Measurements from ENCODE around the gene ARRDC2. TPM values are rescaled to one million over a fixed set of nuclear protein-coding genes. Genes with fewer than 3 reads are reported as not detected.

ARRDC2 gene
- total and polyA plus RNA-seq, 2 experiments from 2014 or later: 5.7 to 19.7 TPM

DNA sequence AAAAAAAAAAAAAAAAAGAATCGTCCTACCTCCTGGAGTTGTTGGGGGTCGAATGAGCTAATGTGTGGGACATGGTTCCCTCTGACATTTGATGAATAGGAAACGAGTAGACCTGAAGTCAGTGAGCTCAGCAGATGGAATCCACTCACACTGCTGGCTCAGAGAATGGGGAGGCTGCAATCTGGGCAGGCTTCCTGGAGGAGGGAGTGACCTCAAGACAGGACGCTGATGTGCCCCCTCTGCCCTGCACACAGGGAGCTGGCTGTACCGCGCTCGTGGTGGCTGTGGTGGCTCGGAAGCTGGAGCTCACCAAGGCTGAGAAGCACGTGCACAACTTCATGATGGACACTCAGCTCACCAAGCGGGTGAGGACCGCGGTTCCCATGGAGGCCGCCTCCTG lies 19.8 kb upstream of the ARRDC2 start:
- TF ChIP-seq EZH2phosphoT487 (IDR thresholded peaks at IDR 0.05; ENCODE audit: insufficient read depth, low read depth) (no peak), EZH2 (IDR thresholded peaks at IDR 0.05; ENCODE audit: insufficient read depth, poor library complexity, severe bottlenecking) (no peak)
- H3K4me1 ChIP-seq (ENCODE audit: insufficient read depth): no peaks in the 10 kb centered on the region
- H3K36me3 ChIP-seq (ENCODE audit: low read depth): no peaks in the 10 kb centered on the region
- H3K4me2 ChIP-seq (ENCODE audit: unreplicated experiment): no peak overlapping the region
- no peak overlapping the region for H3K4me3 ChIP-seq
- no peaks in the 10 kb centered on the region for H3K27me3 ChIP-seq (replicated peaks; ENCODE audit: insufficient read depth)
- no peaks in the 10 kb centered on the region for H4K20me1 ChIP-seq (ENCODE audit: insufficient read depth)
- in situ Hi-C loops (cut with MboI): no loop called here
- H3K79me2 ChIP-seq (ENCODE audit: insufficient read depth): no peaks in the 10 kb centered on the region
- no peak overlapping the region for H2AFZ ChIP-seq
- no peak overlapping the region for H3K27ac ChIP-seq
- no peaks in the 10 kb centered on the region for H3K9me2 ChIP-seq (ENCODE audit: insufficient read depth)
- H3F3A ChIP-seq (ENCODE audit: insufficient read depth): no peaks in the 10 kb centered on the region
- H3K9ac ChIP-seq: no peak overlapping the region
- WGBS, 2 experiments (ENCODE audit: low coverage in 1 of 2, low lambda C conversion rate in 2 of 2, missing lambda C conversion rate in 2 of 2): 88 to 89% methylated on average over 13 of the region's 13 CpGs
- no peaks in the 10 kb centered on the region for H3K9me3 ChIP-seq (ENCODE audit: low read depth)
- no peak for DNase-seq

DNA sequence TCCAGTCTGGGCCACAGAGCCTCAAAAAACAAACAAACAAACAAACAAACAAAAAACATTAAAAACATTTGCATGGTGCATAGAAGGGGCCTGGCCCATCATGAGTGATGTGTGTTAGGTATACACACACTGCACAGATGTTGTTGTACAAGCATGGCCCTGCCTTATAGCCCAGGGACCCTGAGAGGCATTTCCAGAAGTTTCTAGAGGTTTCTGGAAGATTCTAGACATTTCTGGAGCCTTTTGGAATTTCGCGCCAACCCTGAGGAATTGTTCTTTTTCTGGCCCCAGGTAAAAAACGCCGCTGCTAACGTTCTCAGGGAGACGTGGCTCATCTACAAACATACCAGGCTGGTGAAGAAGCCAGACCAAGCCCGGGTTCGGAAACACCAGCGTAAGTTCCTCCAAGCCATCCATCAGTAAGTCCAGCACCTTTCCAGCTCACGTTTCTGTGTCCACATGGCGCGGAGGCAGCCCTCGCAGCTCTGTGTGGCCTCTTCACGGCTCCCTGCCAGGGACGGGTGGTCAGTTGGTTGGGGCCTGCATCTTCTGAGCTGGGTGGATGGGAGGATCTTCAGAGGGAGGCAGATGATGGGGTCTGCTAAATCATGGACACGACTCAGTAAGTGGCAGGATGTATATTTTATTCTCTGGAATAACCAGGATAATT lies 18.4 kb upstream of the ARRDC2 start:
- Histone ChIP-seq H2AFZ (no peak overlapping the region), H4K20me1 (ENCODE audit: insufficient read depth) (no peaks in the 10 kb centered on the region), H3K79me2 (ENCODE audit: insufficient read depth) (no peaks in the 10 kb centered on the region), H3K4me2 (ENCODE audit: unreplicated experiment) (no peak overlapping the region), H3K4me3 (no peak overlapping the region), H3K9ac (no peak overlapping the region), H3K27ac (no peak overlapping the region), H3K27me3 (replicated peaks; ENCODE audit: insufficient read depth) (no peaks in the 10 kb centered on the region), H3F3A (ENCODE audit: insufficient read depth) (no peaks in the 10 kb centered on the region), H3K9me3 (ENCODE audit: low read depth) (no peaks in the 10 kb centered on the region), H3K4me1 (ENCODE audit: insufficient read depth) (no peaks in the 10 kb centered on the region), H3K9me2 (ENCODE audit: insufficient read depth) (no peaks in the 10 kb centered on the region), H3K36me3 (ENCODE audit: low read depth) (no peaks in the 10 kb centered on the region)
- TF ChIP-seq EZH2phosphoT487 (IDR thresholded peaks at IDR 0.05; ENCODE audit: insufficient read depth, low read depth) (no peak), EZH2 (IDR thresholded peaks at IDR 0.05; ENCODE audit: insufficient read depth, poor library complexity, severe bottlenecking) (no peak)
- WGBS, 2 experiments (ENCODE audit: low coverage in 1 of 2, low lambda C conversion rate in 2 of 2, missing lambda C conversion rate in 2 of 2): 88 to 92% methylated on average over 16 of the region's 16 CpGs
- no peak for DNase-seq
- in situ Hi-C loops (cut with MboI): loop anchor here (10.0 kb wide), 1 partner anchor 45 kb away; no protein-coding TSS in a partner anchor

DNA sequence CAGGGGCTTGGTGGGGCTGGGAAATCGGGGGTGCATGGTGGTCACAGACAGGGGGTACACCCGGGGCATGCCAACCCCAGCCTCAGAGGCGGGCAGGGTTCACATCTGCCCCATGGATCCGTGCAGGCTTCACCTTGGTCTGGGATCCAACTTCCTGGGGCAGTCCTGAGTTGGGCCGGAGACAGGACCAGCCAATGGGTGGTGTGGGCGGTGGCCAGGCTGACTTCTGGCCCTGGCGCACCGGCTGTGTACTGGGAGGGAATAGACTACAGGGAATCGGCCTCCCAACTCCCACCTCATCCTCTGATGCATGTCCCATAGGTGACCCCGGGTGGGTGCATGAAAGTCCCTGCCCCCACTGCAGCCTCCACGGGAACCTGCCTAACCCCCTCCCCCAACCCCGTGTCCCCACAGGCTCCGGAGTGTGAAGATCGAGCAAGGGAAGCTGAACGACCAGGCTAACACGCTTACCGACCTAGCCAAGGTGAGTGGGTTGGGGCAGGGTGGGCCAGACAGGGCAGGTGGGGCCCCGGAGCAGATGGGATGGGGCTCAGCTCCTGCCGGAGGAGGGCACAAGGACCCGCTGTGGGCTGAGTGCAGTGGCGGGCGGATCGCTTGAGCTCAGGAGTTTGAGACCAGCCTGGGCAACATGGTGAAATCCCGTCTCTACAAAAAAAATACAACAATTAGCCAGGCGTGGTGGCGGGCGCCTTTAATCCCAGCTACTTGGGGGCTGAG lies 14.7 kb upstream of the ARRDC2 start:
- no peak for DNase-seq
- H3K79me2 ChIP-seq (ENCODE audit: insufficient read depth): no peaks in the 10 kb centered on the region
- H3F3A ChIP-seq (ENCODE audit: insufficient read depth): no peaks in the 10 kb centered on the region
- no peak overlapping the region for H2AFZ ChIP-seq
- TF ChIP-seq EZH2 (IDR thresholded peaks at IDR 0.05; ENCODE audit: insufficient read depth, poor library complexity, severe bottlenecking): no peak
- no peak for TF ChIP-seq EZH2phosphoT487 (IDR thresholded peaks at IDR 0.05; ENCODE audit: insufficient read depth, low read depth)
- no peaks in the 10 kb centered on the region for H3K27me3 ChIP-seq (replicated peaks; ENCODE audit: insufficient read depth)
- no peaks in the 10 kb centered on the region for H4K20me1 ChIP-seq (ENCODE audit: insufficient read depth)
- WGBS, 2 experiments (ENCODE audit: low coverage in 1 of 2, low lambda C conversion rate in 2 of 2, missing lambda C conversion rate in 2 of 2): 69 to 73% methylated on average over 15 to 27 of the region's 27 CpGs
- in situ Hi-C loops (cut with MboI): loop anchor here (10.0 kb wide), 1 partner anchor 48 kb away; no protein-coding TSS in a partner anchor
- no peak overlapping the region for H3K27ac ChIP-seq
- H3K9me2 ChIP-seq (ENCODE audit: insufficient read depth): no peaks in the 10 kb centered on the region
- H3K9ac ChIP-seq: no peak overlapping the region
- no peaks in the 10 kb centered on the region for H3K36me3 ChIP-seq (ENCODE audit: low read depth)
- no peak overlapping the region for H3K4me3 ChIP-seq
- no peaks in the 10 kb centered on the region for H3K4me1 ChIP-seq (ENCODE audit: insufficient read depth)
- no peaks in the 10 kb centered on the region for H3K9me3 ChIP-seq (ENCODE audit: low read depth)
- H3K4me2 ChIP-seq (ENCODE audit: unreplicated experiment): no peak overlapping the region

DNA sequence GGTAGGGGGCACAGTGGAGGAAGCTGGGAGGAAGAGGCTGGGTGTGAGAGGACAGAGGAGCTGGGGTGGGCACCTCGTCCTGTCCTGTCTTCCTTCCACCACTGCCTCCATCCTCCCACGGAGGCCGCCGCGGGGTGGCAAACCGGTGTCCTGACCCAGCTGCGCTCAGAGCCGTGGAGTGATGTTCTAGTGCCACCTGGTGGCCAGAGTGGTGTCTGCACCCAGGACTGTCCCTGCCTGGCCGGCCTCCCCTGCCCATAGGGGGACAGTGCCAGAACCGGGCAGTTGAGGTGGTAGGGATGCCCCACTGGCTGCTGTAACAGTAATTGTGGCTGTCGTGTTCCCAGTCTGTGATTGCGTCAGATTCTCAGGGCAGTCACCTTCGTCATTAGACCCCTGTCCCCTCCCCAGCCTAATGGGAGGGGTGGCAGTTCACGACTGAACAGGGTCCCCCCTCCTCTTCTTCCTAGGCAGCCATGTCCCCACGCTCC lies 11.1 kb upstream of the ARRDC2 start:
- Histone ChIP-seq H3K79me2 (ENCODE audit: insufficient read depth) (peaks cover 6% of the 10 kb centered on the region), H3K9me2 (ENCODE audit: insufficient read depth) (no peaks in the 10 kb centered on the region), H3K4me3 (no peak overlapping the region), H3K36me3 (ENCODE audit: low read depth) (no peaks in the 10 kb centered on the region), H3K4me1 (ENCODE audit: insufficient read depth) (peaks cover 5% of the 10 kb centered on the region; the same call in 1 of the 2 replicates), H3K9ac (no peak overlapping the region), H3K27ac (no peak overlapping the region), H2AFZ (no peak overlapping the region), H3K9me3 (ENCODE audit: low read depth) (no peaks in the 10 kb centered on the region), H3K4me2 (ENCODE audit: unreplicated experiment) (no peak overlapping the region), H4K20me1 (ENCODE audit: insufficient read depth) (no peaks in the 10 kb centered on the region), H3K27me3 (replicated peaks; ENCODE audit: insufficient read depth) (no peaks in the 10 kb centered on the region), H3F3A (ENCODE audit: insufficient read depth) (0 out of 2 replicates have a peak, but pooled peaks cover 4% of the 10 kb centered on the region)
- TF ChIP-seq EZH2 (IDR thresholded peaks at IDR 0.05; ENCODE audit: insufficient read depth, poor library complexity, severe bottlenecking) (no peak), EZH2phosphoT487 (IDR thresholded peaks at IDR 0.05; ENCODE audit: insufficient read depth, low read depth) (no peak)
- in situ Hi-C loops (cut with MboI): loop anchor here (10.0 kb wide), 1 partner anchor 52 kb away; no protein-coding TSS in a partner anchor
- DNase-seq: peak; percentile 82
- 8 to 9% methylated on average over 11 to 15 of the region's 15 CpGs for WGBS, 2 experiments (ENCODE audit: low coverage in 1 of 2, low lambda C conversion rate in 2 of 2, missing lambda C conversion rate in 2 of 2)

Measured in GM23248 (cell line).